DOHH2 (cell line): ENCODE results near the gene C5orf58.

Experiments used
- CTCF ChIP-seq: fragments of 200-600 bp; sonication (generic); IDR thresholded peaks from one replicate; pipeline ENCODE4 v1.5.1; 2014; ENCODE audit warnings: antibody characterized with exemption, mild to moderate bottlenecking, low read depth, low read length; ENCODE audit not compliant: poor library complexity, severe bottlenecking
- EZH2phosphoT487 ChIP-seq: fragments of 200-600 bp; sonication (generic); IDR thresholded peaks from 2 replicates; pipeline ENCODE4 v1.6.1; 2017; ENCODE audit warnings: borderline replicate concordance, mild to moderate bottlenecking, antibody characterized with exemption, low read length, moderate library complexity, mixed read lengths

DNA sequence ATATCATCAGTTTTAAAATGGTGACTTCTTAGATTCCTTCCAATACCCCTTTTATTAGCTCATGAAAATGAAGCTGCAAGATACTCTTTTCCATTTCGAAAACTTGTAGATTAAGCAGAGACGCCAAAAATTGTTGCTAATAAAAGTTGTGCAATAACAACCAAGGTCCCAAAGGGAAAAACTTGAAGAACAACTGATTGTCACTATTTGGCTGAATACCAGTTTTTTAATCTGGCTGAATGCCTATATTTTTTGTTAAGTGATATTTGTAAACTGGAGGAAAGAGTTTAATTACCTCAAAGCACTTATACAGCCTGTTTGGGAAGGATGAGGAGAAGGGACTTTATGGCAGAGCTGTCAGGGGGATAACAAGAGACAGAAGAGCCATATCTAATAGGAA, 14.6 kb downstream of the C5orf58 start:
- TF ChIP-seq CTCF (no peak), EZH2phosphoT487 (no peak)
